HT1080 (cell line): ENCODE results near the gene KCNAB2. TPM values are rescaled to one million over a fixed set of nuclear protein-coding genes. Genes with fewer than 3 reads are reported as not detected.

ENCODE experiments used
- DNase-seq: peaks from one replicate; pipeline ENCODE4 v3.0.0-alpha.2; 2015; ENCODE audit warnings: low read depth
- polyA plus RNA-seq, 2 experiments: library from polyadenylated mRNA; depleted of rRNA; stranded (reverse); fragments of >200 nt; gene quantifications; 2 replicates each; pipeline ENCODE4 v1.2.3, GENCODE V29; 2015
- total RNA-seq: library from RNA; depleted of rRNA; stranded (reverse); fragments of >200 nt; shearing (Covaris generic); gene quantifications from 2 replicates; pipeline ENCODE4 v1.2.3, GENCODE V29; 2014; rRNA removed

Gene KCNAB2
- 31.6 and 34.1 TPM in 2 replicates for total RNA-seq
- 18.8 and 21.1 TPM in 2 replicates for polyA plus RNA-seq (2015; cell fraction: cytosol; rRNA removed)
- polyA plus RNA-seq (2015; cell fraction: nucleus; rRNA removed) = 24.7 and 26.5 TPM in 2 replicates

DNA sequence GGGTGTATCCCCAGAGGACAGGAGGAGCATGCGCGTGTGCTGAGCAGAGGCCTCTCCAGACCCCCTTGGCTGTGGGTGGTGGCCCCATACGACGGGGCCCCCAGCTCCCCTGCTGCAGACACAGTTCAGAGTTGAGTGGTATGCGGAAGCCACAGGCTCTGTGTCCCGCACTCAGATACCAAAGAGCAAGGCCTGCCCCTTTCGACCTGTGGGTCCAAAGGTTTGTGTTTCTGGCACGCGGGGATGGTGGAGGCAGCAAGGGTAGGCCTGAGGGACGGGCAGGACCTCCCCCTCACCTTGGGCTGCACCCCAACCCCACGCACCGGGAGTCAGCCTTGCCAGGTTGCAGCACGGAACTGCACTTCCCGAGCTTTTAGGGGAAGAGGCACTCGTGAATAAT is at the start of gene KCNAB2:
TSS of gene KCNAB2 (plus strand) at position 328 of the 400 bp plus-strand sequence. CDS start 5,649 bp downstream, outside the sequence.
- no peak for DNase-seq

DNA sequence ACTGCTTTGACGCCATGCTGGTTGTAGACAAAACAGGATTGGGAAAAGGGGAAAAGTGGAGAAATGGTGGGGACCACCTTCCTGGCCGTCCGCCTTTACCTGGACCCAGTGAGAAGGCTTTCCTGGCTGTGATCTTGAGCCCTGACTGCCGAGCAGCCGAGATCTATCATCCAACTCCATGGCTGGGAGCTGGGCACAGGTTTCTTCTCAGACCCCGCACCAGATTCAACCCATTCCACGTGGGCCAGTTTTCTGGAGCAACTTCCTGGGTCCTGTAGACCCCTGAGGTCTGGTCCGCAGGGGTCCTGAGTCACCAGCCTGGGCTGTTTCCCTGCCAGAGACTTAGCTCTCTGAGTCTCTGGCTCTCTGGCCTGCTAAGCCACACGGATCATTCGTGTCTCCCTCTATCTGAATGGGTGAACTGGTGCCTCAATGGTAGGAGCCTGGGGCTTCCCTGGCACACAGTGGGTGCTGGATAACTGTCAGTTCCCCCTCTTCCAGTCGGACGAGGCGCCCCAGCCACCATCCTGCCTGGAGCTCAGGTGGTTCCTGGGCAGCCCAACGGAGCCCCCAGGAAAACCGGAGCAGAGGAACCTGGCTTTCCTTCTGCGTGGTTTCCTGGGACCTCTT is 48.9 kb upstream of the KCNAB2 start:
- no peak for DNase-seq

- DNase-seq = no peak
Measured at GRCh38 chr1:5997316-5997715, 48.4 kb upstream of the KCNAB2 start.

DNA sequence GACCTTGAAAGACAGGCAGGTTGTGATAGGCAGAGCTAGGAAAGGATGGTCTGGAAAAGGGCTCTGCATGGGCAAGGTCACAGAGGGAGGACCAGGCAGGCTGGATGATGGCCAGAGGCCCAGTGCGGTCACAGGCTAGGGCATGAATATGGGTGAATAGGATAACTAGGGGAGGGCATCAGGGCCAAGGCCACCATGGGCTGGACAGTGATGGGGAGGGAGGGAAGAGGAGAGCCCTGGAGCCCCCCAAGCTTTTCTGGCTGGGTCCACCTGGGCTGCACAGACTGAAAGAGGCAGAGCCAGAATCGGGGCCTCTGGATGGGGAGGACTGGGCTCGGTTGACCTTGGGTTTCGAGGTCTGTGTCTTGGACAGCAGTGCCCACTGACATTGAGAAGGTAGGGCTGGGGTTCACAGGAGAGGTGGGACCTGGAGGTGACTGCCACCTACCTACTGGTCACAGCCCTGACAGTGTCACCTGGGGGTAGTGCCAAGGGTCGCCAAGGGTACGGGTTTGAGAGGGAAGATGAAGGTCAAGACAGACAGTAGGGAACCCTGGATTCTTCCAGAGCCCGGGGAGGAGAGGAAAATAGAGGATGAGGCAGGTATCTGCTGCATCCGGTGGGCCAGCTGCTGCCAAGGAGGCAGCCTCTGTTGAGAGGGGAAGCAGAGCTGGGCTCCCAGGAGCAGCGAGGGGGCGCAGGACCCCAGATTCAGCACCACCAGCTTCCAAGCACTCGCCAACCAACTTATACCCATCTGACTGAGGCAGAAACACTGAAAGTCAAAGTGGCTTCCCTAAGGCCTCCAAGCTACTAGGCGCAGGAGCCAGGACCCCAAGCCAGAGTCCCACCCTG is 47.4 kb upstream of the KCNAB2 start:
- no peak for DNase-seq

- DNase-seq = no peak
Measured at GRCh38 chr1:5998906-5999301, 46.8 kb upstream of the KCNAB2 start.

DNA sequence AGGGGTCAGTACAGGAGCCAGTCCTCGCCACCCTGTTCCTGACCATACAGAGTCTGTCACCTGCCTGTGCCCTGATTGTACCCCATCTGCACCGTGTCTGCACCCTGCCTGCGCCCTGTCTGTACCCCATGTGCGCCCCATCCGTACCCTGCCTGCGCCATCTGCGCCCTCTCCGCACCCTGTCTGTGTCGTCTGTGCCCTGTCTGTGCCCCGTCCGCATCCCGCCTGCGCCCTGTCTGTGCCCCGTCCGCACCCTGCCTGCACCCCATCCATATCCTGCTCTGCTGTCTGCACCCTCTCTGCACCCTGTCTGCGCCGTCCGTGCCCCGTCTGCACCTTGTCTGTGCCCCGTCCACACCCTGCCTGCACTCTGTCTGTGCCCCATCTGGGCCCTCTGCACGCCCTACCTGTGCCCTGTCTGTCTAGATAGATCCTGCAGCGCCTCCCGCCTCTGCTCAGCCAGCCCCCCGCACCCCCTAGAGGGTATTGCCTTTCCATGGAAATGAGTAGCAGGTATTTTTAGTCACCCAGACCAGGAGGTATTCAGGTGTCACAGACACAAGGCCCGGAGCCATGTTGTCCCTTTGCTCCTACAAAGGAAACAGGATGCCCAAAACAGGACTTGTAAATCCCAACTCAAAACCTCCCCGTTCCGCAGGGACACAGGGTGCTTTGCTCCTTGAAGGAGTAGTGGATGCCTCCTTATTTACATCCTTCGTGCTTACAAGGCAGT is 45.8 kb upstream of the KCNAB2 start:
- no peak for DNase-seq

GRCh38 chr1:6000444-6001288 is 45.0 kb upstream of the KCNAB2 start:
- DNase-seq = no peak

DNA sequence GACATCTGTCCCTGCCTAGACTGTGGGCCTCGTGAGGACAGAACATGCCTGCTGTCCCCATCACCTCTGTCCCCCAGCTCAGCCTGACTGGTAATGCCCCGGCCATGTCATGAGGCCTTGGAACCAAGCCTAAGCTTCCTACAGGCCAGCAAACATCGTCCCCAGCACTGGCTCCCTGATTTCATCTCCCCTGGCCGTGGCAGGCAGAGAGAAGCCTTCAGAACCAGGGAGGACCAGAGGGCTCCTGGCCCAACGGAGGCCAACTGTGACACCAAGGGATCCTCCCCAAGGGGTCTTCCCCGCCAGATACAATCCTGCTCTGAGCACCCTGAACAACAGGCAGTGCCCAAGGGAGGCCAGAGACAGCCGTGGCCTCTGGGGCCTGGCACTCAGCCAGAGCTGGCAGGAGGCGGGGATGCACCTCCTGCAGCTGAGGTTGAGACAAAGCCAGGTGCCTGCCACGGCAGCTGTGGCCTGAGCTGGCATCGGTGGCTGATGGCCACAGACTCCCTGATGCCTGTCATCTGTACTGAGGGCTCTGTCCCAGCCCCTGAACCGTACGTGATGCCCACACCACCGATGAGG is 43.6 kb upstream of the KCNAB2 start:
- no peak for DNase-seq

GRCh38 chr1:6002714-6003501 is 42.8 kb upstream of the KCNAB2 start:
- no peak for DNase-seq

DNA sequence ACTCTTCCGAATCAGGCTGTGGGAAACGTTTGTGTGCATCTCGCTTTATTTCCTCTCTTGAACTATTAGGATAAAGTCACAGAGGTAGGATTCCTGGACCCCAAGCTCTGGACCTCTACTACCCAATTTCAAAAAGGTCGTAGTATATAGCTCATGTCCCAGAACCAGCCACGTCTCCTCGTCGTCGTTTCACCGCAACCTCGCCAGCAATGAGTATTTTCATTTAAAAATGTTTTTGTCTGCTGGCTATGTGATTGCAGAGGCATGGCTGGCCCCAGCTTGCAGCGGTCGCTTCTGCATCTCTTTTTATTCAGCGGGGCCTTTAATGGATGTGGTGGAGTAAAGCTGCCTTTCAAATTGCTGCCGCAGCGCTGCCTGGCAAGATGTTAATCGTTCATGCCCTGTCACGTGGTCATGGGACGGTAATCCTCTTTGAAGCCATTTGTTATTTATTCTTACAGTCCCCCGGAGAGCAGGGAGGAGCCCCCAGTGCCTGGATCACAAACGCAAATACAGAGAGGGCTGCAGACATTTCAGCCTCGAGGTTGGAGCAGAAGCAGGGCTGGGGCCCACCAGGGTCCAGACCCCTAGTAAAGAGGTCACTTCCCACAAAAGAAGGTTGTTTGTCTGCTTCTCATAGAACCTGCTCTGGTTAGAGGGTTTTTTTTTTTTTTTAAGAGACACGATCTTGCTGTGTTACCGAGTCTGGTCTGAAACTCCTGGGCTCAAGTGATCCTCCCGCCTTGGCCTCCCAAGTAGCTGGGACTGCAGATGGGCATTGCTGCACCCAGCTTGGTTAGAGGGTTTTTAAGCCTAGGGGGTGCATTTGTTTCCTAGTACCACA is 41.9 kb upstream of the KCNAB2 start:
- no peak for DNase-seq

- no peak for DNase-seq
Measured at GRCh38 chr1:6004412-6005123, 41.1 kb upstream of the KCNAB2 start.

- no peak for DNase-seq
Measured at GRCh38 chr1:6005276-6005917, 40.3 kb upstream of the KCNAB2 start.

DNA sequence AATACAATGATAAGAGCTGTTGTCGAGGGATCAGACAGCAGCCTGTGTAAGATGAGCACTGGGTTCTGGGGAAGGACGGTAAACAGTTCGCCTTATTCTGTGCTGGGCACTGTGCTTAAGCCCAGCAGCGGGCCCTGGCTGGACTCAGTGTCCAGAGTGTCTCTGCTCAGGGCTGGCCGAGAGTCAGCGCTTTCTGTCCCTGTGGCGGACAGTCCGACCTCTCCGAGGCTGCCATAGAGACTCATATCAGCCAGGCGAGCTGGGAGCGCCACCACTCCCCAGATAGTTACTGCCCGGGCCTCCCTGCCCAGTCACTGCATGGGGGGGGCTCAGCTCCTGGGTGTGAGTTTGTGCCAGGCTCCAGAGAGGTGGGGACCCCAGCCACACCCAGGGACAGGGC is 38.8 kb upstream of the KCNAB2 start:
- DNase-seq = no peak

- peak; percentile 27 for DNase-seq
Measured at GRCh38 chr1:6007318-6008083, 38.2 kb upstream of the KCNAB2 start.

DNA sequence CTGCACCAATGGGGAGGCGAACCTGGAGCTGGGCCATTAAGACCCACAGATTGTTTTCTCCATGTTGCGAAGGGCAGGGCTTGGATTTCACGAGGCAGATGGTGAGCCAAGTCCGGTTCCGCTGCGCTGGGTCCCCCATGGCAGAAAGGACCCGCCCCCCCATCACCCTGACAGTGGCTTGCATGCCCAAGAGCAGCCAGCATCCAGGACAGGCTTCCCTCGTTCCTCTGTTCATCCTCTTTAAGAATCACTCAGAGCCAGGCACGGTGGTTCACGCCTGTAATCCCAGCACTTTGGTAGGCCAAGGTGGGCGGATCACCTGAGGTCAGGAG is 37.6 kb upstream of the KCNAB2 start:
- DNase-seq = no peak

DNA sequence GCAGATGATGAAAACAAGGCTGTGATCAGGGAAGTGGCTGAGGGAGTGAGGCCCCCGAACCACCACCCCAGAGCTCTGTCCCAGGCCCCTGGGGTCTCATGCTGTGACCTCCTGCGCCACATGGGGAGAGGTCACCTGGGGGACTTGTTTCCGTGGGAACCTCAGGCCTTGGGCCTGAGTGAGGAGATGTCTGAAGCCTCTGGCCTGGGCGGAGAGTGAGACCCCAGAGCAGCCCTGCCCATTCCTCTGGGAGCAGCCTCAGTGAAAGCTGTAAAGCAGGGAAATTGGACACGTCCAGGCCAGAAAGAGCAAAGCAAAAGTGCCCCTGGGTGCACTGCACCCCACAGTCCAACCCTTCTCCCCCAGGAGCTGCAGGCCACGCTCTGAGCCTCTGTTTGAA is 37.0 kb upstream of the KCNAB2 start:
- DNase-seq = no peak
